ENCODE measurements around the gene CHTOP. TPM values are rescaled to one million over a fixed set of nuclear protein-coding genes. Genes with fewer than 3 reads are reported as not detected.

Gene CHTOP
- total and polyA plus RNA-seq, 2 of the 13 experiments (the other 11 are each of a cell fraction or from before 2014, with no cell fraction given) = 38.0 to 51.9 TPM

DNA sequence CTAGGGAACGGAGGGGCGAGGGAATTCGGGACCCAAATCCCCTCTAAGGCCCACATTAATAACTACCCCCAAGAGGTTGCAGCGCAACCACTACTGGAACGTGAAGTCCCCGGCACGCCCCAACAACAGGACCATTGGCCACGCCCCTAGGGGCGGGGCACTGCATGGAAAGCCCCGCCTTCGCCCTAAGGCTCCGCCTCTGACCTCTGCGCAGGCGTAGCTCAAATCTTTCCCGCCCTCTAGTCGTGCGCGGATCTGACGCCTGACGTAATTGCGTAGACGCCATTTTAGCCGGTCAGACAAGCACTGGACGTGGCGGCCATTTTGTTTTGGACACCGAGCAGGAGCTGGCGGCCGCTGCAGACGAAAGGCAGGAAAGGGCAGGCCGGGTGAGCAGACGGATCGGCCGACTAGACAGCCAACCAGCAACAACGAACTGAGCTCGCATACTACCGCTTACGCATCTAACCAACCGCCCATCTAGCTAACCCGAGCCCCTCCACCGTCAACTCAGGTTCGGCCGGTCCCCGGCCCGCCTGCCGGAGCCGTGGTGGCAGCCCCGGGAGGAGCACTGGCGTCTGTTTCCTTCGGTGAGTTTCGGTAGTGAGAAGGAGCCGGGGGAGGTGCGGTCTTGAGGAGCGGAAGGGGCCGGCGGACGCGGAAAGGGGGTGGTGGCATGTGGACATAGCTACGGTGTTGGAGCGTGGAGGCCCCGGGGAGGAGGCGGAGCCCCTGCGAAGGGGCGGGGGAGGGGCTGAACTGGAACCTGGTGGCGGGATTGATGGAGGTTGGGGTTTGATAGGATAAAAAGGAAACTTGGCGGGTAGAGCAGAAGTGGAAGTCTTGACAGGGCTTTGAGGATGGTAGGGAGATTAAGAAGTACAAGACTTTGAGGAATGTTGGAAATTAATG is at the start of gene CHTOP (continued):
- TF ChIP-seq MBNL3 (CRISPR knock-in tag; conservative IDR thresholded peaks at IDR 0.05) (no peak), ZNF432 (CRISPR knock-in tag; IDR thresholded peaks at IDR 0.05; ENCODE audit: borderline replicate concordance) (no peak), TMF1 (CRISPR knock-in tag; IDR thresholded peaks at IDR 0.05; ENCODE audit: low read depth) (peak; percentile 64; the same call in 1 of the 2 replicates), ETV5 (CRISPR knock-in tag; IDR thresholded peaks at IDR 0.05; ENCODE audit: borderline replicate concordance) (peak; percentile 22; the same call in 1 of the 2 replicates), HNRNPK (IDR thresholded peaks at IDR 0.05; ENCODE audit: low read depth, low read length, poor library complexity, severe bottlenecking) (peak; percentile 53), BORCS8-MEF2B (CRISPR knock-in tag; IDR thresholded peaks at IDR 0.05) (no peak; the same call in 1 of the 2 replicates), NFKBIZ (CRISPR knock-in tag; IDR thresholded peaks at IDR 0.05) (peak; percentile 80), ZNF44 (CRISPR knock-in tag; IDR thresholded peaks at IDR 0.05) (no peak), PITX1 (CRISPR knock-in tag; IDR thresholded peaks at IDR 0.05) (peak; percentile 45; the same call in 1 of the 2 replicates), ZNF678 (CRISPR knock-in tag; IDR thresholded peaks at IDR 0.05) (no peak), KLF16 (CRISPR knock-in tag; IDR thresholded peaks at IDR 0.05) (peak; percentile 37 to 46; a peak in 1 of 4 replicates), HNRNPLL (IDR thresholded peaks at IDR 0.05; ENCODE audit: low read depth, low read length, poor library complexity, severe bottlenecking) (peak; percentile 89), PAF1 (CRISPR knock-in tag; IDR thresholded peaks at IDR 0.05) (no peak), ZNF616 (CRISPR knock-in tag; IDR thresholded peaks at IDR 0.05; ENCODE audit: low read depth) (no peak), ZNF652 (CRISPR knock-in tag; IDR thresholded peaks at IDR 0.05; ENCODE audit: borderline replicate concordance, low read depth) (no peak; the same call in 1 of the 2 replicates), EHMT2 (IDR thresholded peaks at IDR 0.05; ENCODE audit: borderline replicate concordance, low read depth, low read length) (no peak), SRY (CRISPR knock-in tag; IDR thresholded peaks at IDR 0.05) (peak; percentile 85; the same call in 1 of the 2 replicates), TBX2 (CRISPR knock-in tag; IDR thresholded peaks at IDR 0.05; ENCODE audit: borderline replicate concordance) (peak; percentile 87), ZNF562 (CRISPR knock-in tag; IDR thresholded peaks at IDR 0.05; ENCODE audit: borderline replicate concordance) (no peak), BHLHE40 (IDR thresholded peaks at IDR 0.05; ENCODE audit: low read length) (no peak)
- TF ChIP-seq, protein P1, sequence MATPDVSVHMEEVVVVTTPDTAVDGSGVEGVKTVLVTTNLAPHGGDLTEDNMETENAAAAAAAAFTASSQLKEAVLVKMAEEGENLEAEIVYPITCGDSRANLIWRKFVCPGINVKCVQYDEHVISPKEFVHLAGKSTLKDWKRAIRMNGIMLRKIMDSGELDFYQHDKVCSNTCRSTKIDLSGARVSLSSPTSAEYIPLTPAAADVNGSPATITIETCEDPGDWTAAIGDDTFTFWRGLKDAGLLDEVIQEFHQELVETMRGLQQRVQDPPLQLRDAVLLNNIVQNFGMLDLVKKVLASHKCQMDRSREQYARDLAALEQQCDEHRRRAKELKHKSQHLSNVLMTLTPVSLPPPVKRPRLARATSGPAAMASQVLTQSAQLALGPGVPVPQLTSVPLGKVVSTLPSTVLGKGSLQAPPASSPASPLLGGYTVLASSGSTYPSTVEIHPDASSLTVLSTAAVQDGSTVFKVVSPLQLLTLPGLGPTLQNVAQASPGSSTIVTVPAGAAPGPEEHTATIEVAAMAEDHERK (CRISPR knock-in tag; IDR thresholded peaks at IDR 0.05; ENCODE audit: low read depth) = peak; percentile 98
- TF ChIP-seq, protein P2, sequence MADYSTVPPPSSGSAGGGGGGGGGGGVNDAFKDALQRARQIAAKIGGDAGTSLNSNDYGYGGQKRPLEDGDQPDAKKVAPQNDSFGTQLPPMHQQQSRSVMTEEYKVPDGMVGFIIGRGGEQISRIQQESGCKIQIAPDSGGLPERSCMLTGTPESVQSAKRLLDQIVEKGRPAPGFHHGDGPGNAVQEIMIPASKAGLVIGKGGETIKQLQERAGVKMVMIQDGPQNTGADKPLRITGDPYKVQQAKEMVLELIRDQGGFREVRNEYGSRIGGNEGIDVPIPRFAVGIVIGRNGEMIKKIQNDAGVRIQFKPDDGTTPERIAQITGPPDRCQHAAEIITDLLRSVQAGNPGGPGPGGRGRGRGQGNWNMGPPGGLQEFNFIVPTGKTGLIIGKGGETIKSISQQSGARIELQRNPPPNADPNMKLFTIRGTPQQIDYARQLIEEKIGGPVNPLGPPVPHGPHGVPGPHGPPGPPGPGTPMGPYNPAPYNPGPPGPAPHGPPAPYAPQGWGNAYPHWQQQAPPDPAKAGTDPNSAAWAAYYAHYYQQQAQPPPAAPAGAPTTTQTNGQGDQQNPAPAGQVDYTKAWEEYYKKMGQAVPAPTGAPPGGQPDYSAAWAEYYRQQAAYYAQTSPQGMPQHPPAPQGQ (CRISPR knock-in tag; IDR thresholded peaks at IDR 0.05; ENCODE audit: borderline replicate concordance) = no peak
- TF ChIP-seq, protein P3, sequence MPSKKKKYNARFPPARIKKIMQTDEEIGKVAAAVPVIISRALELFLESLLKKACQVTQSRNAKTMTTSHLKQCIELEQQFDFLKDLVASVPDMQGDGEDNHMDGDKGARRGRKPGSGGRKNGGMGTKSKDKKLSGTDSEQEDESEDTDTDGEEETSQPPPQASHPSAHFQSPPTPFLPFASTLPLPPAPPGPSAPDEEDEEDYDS (CRISPR knock-in tag; IDR thresholded peaks at IDR 0.05) = peak; percentile 93
- TF ChIP-seq, protein P4, sequence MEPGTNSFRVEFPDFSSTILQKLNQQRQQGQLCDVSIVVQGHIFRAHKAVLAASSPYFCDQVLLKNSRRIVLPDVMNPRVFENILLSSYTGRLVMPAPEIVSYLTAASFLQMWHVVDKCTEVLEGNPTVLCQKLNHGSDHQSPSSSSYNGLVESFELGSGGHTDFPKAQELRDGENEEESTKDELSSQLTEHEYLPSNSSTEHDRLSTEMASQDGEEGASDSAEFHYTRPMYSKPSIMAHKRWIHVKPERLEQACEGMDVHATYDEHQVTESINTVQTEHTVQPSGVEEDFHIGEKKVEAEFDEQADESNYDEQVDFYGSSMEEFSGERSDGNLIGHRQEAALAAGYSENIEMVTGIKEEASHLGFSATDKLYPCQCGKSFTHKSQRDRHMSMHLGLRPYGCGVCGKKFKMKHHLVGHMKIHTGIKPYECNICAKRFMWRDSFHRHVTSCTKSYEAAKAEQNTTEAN (CRISPR knock-in tag; conservative IDR thresholded peaks at IDR 0.05) = peak; percentile 53; the same call in 1 of the 2 replicates

Measured in HepG2 (cell line).